ENCODE data around the gene DLG2.

DNA sequence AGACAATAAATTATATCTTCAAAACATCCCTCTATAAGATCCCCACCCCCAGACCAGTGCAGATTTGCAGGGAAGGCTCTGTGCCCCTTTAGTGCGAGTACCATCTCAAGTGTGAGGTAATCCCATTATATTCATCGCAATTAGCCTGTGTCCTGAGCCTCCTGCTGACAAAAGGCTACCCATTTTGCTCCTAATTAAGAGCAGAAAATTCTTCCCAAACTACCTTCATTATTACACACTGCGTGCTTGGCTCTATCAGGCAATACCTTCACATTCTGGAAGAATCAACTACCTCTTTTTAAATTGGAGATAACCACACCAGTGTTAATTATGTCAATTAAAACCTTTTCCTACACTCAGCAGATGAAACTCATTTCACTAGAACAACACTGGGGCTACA is 1207.5 kb downstream of the DLG2 start:
- no peak for TF ChIP-seq POLR2A (IDR thresholded peaks at IDR 0.05)
- no peak for TF ChIP-seq CTCF (IDR thresholded peaks at IDR 0.05 in 4 of 5, conservative IDR thresholded peaks at IDR 0.05 in 1 of 5)
